ENCODE measurements around the gene MXD3. TPM values are rescaled to one million over a fixed set of nuclear protein-coding genes. Genes with fewer than 3 reads are reported as not detected.

The MXD3 gene
- total RNA-seq, 1 experiment from 2014 or later = 50.0 TPM

DNA sequence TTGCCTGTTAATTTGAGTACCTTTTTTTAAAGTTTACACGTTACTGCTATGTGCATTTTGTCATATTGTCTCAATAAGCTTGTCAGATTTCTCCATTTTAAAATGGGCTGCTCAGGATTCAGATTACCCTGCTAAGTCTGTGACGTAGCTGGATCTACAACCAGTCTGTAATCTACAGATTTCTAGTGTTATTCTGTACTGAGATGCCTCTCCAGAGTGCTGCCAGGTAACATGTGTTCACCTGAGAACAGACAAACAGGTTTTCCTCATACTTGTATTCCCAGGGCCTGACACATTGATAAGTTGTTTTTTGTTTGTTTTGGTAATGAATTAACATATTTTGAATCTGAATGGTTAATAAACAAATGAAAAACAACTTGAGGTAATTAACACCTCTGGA, 23.5 kb downstream of the MXD3 start:
- intact Hi-C loops (cut with micrococcal nuclease; ENCODE audit: unreplicated experiment) = no loop called here
- no peaks in the 10 kb centered on the region for H3K9me3 ChIP-seq (ENCODE audit: insufficient read depth, low read depth)
- no peak overlapping the region for H3K27ac ChIP-seq
- peaks cover 8% of the 10 kb centered on the region for H3F3A ChIP-seq (ENCODE audit: insufficient read depth, low read depth)
- no TSS peak for BruUV-seq (replicated peaks)
- H3K4me3 ChIP-seq = no peak overlapping the region
- H3K9me2 ChIP-seq (ENCODE audit: insufficient read depth) = no peaks in the 10 kb centered on the region
- no peaks in the 10 kb centered on the region for H3K79me2 ChIP-seq (ENCODE audit: low read depth)
- H4K20me1 ChIP-seq (ENCODE audit: insufficient read depth) = no peaks in the 10 kb centered on the region
- DNase-seq = no peak
- no peak overlapping the region for H2AFZ ChIP-seq
- H3K27me3 ChIP-seq (ENCODE audit: insufficient read depth, low read depth) = no peaks in the 10 kb centered on the region
- H3K4me1 ChIP-seq (replicated peaks; ENCODE audit: insufficient read depth) = no peaks in the 10 kb centered on the region
- ChIA-PET POLR2A (ENCODE audit: unreplicated experiment) (no interaction called here), CTCF (no interaction called here)
- H3K4me2 ChIP-seq = no peak overlapping the region
- H3K36me3 ChIP-seq (ENCODE audit: low read depth) = peaks cover 22% of the 10 kb centered on the region; the same call in 1 of the 2 replicates
- TF ChIP-seq EZH2 (IDR thresholded peaks at IDR 0.05; ENCODE audit: low read depth) = no peak
- TF ChIP-seq, protein P1, sequence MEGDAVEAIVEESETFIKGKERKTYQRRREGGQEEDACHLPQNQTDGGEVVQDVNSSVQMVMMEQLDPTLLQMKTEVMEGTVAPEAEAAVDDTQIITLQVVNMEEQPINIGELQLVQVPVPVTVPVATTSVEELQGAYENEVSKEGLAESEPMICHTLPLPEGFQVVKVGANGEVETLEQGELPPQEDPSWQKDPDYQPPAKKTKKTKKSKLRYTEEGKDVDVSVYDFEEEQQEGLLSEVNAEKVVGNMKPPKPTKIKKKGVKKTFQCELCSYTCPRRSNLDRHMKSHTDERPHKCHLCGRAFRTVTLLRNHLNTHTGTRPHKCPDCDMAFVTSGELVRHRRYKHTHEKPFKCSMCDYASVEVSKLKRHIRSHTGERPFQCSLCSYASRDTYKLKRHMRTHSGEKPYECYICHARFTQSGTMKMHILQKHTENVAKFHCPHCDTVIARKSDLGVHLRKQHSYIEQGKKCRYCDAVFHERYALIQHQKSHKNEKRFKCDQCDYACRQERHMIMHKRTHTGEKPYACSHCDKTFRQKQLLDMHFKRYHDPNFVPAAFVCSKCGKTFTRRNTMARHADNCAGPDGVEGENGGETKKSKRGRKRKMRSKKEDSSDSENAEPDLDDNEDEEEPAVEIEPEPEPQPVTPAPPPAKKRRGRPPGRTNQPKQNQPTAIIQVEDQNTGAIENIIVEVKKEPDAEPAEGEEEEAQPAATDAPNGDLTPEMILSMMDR (conservative IDR thresholded peaks at IDR 0.05) = no peak

DNA sequence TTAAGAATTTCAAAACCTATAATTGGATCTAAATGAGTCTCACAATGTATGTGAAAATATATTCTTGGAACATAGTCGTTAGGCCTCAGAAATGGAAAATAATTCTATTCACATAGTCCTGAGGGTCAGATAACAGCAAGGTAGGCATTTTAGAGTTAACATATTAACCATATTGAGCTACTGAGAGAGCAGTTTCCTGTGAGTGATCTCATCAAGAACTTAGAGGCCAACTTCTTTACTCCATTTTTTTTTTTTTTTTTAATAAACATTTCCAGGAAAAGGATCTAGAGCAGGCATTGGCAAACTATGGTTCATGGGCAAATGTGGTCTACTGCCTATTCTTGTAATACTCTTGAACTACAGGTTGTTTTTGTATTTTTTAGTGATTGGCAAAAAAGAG, 34.8 kb downstream of the MXD3 start:
- Histone ChIP-seq H4K20me1 (ENCODE audit: insufficient read depth) (no peaks in the 10 kb centered on the region; the same call in 1 of the 2 replicates), H3K36me3 (ENCODE audit: low read depth) (peaks cover 15% of the 10 kb centered on the region; the same call in 1 of the 2 replicates), H3F3A (ENCODE audit: insufficient read depth, low read depth) (peaks cover 6% of the 10 kb centered on the region; the same call in 1 of the 2 replicates), H3K27me3 (ENCODE audit: insufficient read depth, low read depth) (no peaks in the 10 kb centered on the region), H3K9me2 (ENCODE audit: insufficient read depth) (no peaks in the 10 kb centered on the region), H3K4me1 (replicated peaks; ENCODE audit: insufficient read depth) (no peaks in the 10 kb centered on the region), H3K9me3 (ENCODE audit: insufficient read depth, low read depth) (no peaks in the 10 kb centered on the region), H2AFZ (no peak overlapping the region), H3K27ac (no peak overlapping the region), H3K79me2 (ENCODE audit: low read depth) (no peaks in the 10 kb centered on the region), H3K4me2 (no peak overlapping the region), H3K4me3 (no peak overlapping the region)
- ChIA-PET POLR2A (ENCODE audit: unreplicated experiment) (no interaction called here), CTCF (no interaction called here)
- no TSS peak for BruUV-seq (replicated peaks)
- TF ChIP-seq EZH2 (IDR thresholded peaks at IDR 0.05; ENCODE audit: low read depth) = no peak
- TF ChIP-seq, protein P1 (conservative IDR thresholded peaks at IDR 0.05) = no peak
- DNase-seq = no peak
- intact Hi-C loops (cut with micrococcal nuclease; ENCODE audit: unreplicated experiment) = no loop called here

DNA sequence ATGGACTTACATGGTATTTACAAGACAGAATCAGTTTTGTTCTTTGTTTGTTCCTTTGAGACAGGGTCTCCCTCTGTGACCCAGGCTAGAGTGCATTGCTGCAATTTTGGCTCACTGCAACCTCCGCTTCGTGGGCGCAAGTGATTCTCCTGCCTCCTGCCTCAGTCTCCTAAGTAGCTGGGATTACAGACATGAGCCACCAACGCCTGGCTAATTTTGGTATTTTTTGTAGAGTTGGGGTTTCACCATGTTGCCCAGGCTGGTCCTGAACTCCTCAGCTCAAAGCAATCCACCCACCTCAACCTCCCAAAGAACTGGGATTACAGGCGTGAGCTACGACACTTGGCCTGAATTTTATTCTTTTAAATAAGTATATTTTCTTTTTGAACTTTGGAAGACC, 35.8 kb downstream of the MXD3 start:
- intact Hi-C loops (cut with micrococcal nuclease; ENCODE audit: unreplicated experiment) = no loop called here
- no TSS peak for BruUV-seq (replicated peaks)
- POLR2A ChIA-PET (ENCODE audit: unreplicated experiment) = no interaction called here
- no peaks in the 10 kb centered on the region for H3K27me3 ChIP-seq (ENCODE audit: insufficient read depth, low read depth)
- no peaks in the 10 kb centered on the region for H4K20me1 ChIP-seq (ENCODE audit: insufficient read depth)
- no peaks in the 10 kb centered on the region for H3K9me3 ChIP-seq (ENCODE audit: insufficient read depth, low read depth)
- no peak overlapping the region for H3K27ac ChIP-seq
- no peak overlapping the region for H3K4me2 ChIP-seq
- no peaks in the 10 kb centered on the region for H3K4me1 ChIP-seq (replicated peaks; ENCODE audit: insufficient read depth)
- H3K9me2 ChIP-seq (ENCODE audit: insufficient read depth) = no peaks in the 10 kb centered on the region
- H3K36me3 ChIP-seq (ENCODE audit: low read depth) = peaks cover 15% of the 10 kb centered on the region; the same call in 1 of the 2 replicates
- H2AFZ ChIP-seq = no peak overlapping the region
- no peaks in the 10 kb centered on the region for H3K79me2 ChIP-seq (ENCODE audit: low read depth)
- no peak for DNase-seq
- CTCF ChIA-PET = interaction anchor here (0.7 kb wide), 1 partner anchor 883 kb away, joined by 3 read pairs; no protein-coding TSS in a partner anchor
- no peak overlapping the region for H3K4me3 ChIP-seq
- peaks cover 6% of the 10 kb centered on the region; the same call in 1 of the 2 replicates for H3F3A ChIP-seq (ENCODE audit: insufficient read depth, low read depth)
- TF ChIP-seq, protein P1 (conservative IDR thresholded peaks at IDR 0.05) = no peak
- no peak for TF ChIP-seq EZH2 (IDR thresholded peaks at IDR 0.05; ENCODE audit: low read depth)

All from PC-9 (cell line).